Stimulated activated effector memory CD8-positive, alpha-beta T cell treated with anti-CD3 and anti-CD28 coated beads, Interleukin-12 subunit alpha, Interleukin-12 subunit beta, amount 100 ng/mL, for 72 hours (primary cell): ENCODE results near the gene STOML2.
A peak's percentile ranks its signal among the peaks of the same experiment; 100 is the strongest.

Experiments used
- ATAC-seq: fragments of 150-1000 bp; cut with Tn5 transposase; 2 replicates; pipeline ENCODE4 v1.10.0; 2021
- DNase-seq, 2 donors: peaks; one replicate each; pipeline ENCODE4 v3.0.0; 2021 to 2022; ENCODE audit warnings: low spot score in 2 of 2
- H3K27ac Mint-ChIP-seq: one replicate; pipeline ENCODE4 v1.8.0; 2022; ENCODE audit warnings: mild to moderate bottlenecking, mixed read lengths
- H3K36me3 Mint-ChIP-seq: one replicate; pipeline ENCODE4 v1.8.0; 2022; ENCODE audit warnings: mild to moderate bottlenecking, mixed read lengths
- H3K4me1 Mint-ChIP-seq: one replicate; pipeline ENCODE4 v1.8.0; 2022; ENCODE audit warnings: mixed read lengths
- H3K4me3 Mint-ChIP-seq: one replicate; pipeline ENCODE4 v1.8.0; 2022; ENCODE audit warnings: mild to moderate bottlenecking, mixed read lengths
- H3K9me3 Mint-ChIP-seq: one replicate; pipeline ENCODE4 v1.8.0; 2022; ENCODE audit warnings: mixed read lengths

The STOML2 gene

GRCh38 chr9:35070823-35071813, 31.8 kb downstream of the STOML2 start:
- ATAC-seq (no peak), DNase-seq (no peak)
- Mint-ChIP-seq H3K27ac (peak overlapping the region; percentile 97), H3K4me3 (peak overlapping the region; percentile 88), H3K36me3 (peaks cover 93% of the 10 kb centered on the region), H3K4me1 (peaks cover 73% of the 10 kb centered on the region), H3K9me3 (no peaks in the 10 kb centered on the region)

GRCh38 chr9:35069020-35069419, 33.9 kb downstream of the STOML2 start:
- H3K36me3 Mint-ChIP-seq = peaks cover 95% of the 10 kb centered on the region
- ATAC-seq (no peak), DNase-seq (no peak)
- no peaks in the 10 kb centered on the region for H3K9me3 Mint-ChIP-seq
- H3K27ac Mint-ChIP-seq = peak overlapping the region; percentile 14
- peaks cover 61% of the 10 kb centered on the region for H3K4me1 Mint-ChIP-seq
- peak overlapping the region; percentile 88 for H3K4me3 Mint-ChIP-seq

- no peak for DNase-seq
- H3K36me3 Mint-ChIP-seq = peaks cover 98% of the 10 kb centered on the region
- peak overlapping the region; percentile 10 for H3K27ac Mint-ChIP-seq
- no peak overlapping the region for H3K4me3 Mint-ChIP-seq
- no peak for ATAC-seq
- H3K4me1 Mint-ChIP-seq = peaks cover 50% of the 10 kb centered on the region
- H3K9me3 Mint-ChIP-seq = no peaks in the 10 kb centered on the region
Observed at GRCh38 chr9:35067056-35067455, 35.9 kb downstream of the STOML2 start.

GRCh38 chr9:35060548-35061207, 42.3 kb downstream of the STOML2 start:
- ATAC-seq (no peak), DNase-seq (no peak)
- Mint-ChIP-seq H3K9me3 (no peaks in the 10 kb centered on the region), H3K36me3 (peaks cover 100% of the 10 kb centered on the region), H3K27ac (peak overlapping the region; percentile 45), H3K4me3 (no peak overlapping the region), H3K4me1 (peaks cover 14% of the 10 kb centered on the region)

- no peak for DNase-seq
- Mint-ChIP-seq H3K36me3 (peaks cover 100% of the 10 kb centered on the region), H3K4me1 (peaks cover 14% of the 10 kb centered on the region), H3K9me3 (no peaks in the 10 kb centered on the region), H3K4me3 (no peak overlapping the region), H3K27ac (no peak overlapping the region)
- ATAC-seq = no peak
Observed at GRCh38 chr9:35059438-35059837, 43.5 kb downstream of the STOML2 start.

- Mint-ChIP-seq H3K27ac (peak overlapping the region; percentile 33), H3K4me3 (no peak overlapping the region), H3K4me1 (peaks cover 10% of the 10 kb centered on the region), H3K9me3 (no peaks in the 10 kb centered on the region), H3K36me3 (peaks cover 100% of the 10 kb centered on the region)
- no peak for ATAC-seq
- DNase-seq = no peak
Observed at GRCh38 chr9:35057271-35057620, 45.7 kb downstream of the STOML2 start.

GRCh38 chr9:35056571-35057270, 46.2 kb downstream of the STOML2 start:
- no peaks in the 10 kb centered on the region for H3K9me3 Mint-ChIP-seq

GRCh38 chr9:35054871-35055644, 47.9 kb downstream of the STOML2 start:
- Mint-ChIP-seq H3K9me3 (no peaks in the 10 kb centered on the region), H3K36me3 (peaks cover 100% of the 10 kb centered on the region), H3K4me3 (no peak overlapping the region), H3K27ac (peak overlapping the region; percentile 18), H3K4me1 (peaks cover 15% of the 10 kb centered on the region)
- no peak for DNase-seq
- ATAC-seq = no peak

More at GRCh38 chr9:35056571-35057270, 46.2 kb downstream of the STOML2 start:
- H3K27ac Mint-ChIP-seq = peak overlapping the region; percentile 33
- H3K36me3 Mint-ChIP-seq = peaks cover 100% of the 10 kb centered on the region
- DNase-seq = no peak
- no peak overlapping the region for H3K4me3 Mint-ChIP-seq
- H3K4me1 Mint-ChIP-seq = peaks cover 9% of the 10 kb centered on the region
- ATAC-seq = no peak

GRCh38 chr9:35054185-35054835, 48.6 kb downstream of the STOML2 start:
- Mint-ChIP-seq H3K4me1 (peaks cover 13% of the 10 kb centered on the region), H3K9me3 (no peaks in the 10 kb centered on the region), H3K36me3 (peaks cover 100% of the 10 kb centered on the region), H3K4me3 (no peak overlapping the region), H3K27ac (peak overlapping the region; percentile 29)
- ATAC-seq (no peak), DNase-seq (no peak)

GRCh38 chr9:35051069-35051967, 51.6 kb downstream of the STOML2 start:
- H3K36me3 Mint-ChIP-seq = peaks cover 99% of the 10 kb centered on the region
- H3K27ac Mint-ChIP-seq = peak overlapping the region; percentile 7
- no peak overlapping the region for H3K4me3 Mint-ChIP-seq
- peaks cover 6% of the 10 kb centered on the region for H3K4me1 Mint-ChIP-seq
- DNase-seq (peak; percentile 17 to 69), ATAC-seq (peak; percentile 65)
- no peaks in the 10 kb centered on the region for H3K9me3 Mint-ChIP-seq
